C4-2B (cell line): ENCODE data around the gene ZDHHC4.
A peak's percentile ranks its signal among the peaks of the same experiment; 100 is the strongest.

Source experiments
- H3K27ac ChIP-seq: fragments of 450-650 bp; 2 replicates; pipeline ENCODE4 v1.5.1; 2017
- ZFX ChIP-seq: fragments of 450-650 bp; IDR thresholded peaks from 2 replicates; pipeline ENCODE4 v1.6.1; 2017
- TF ChIP-seq, protein P1 (sequence below): fragments of 450-650 bp; conservative IDR thresholded peaks from 2 replicates; pipeline ENCODE4 v1.5.1; 2017; ENCODE audit warnings: mild to moderate bottlenecking

ZDHHC4 gene

DNA sequence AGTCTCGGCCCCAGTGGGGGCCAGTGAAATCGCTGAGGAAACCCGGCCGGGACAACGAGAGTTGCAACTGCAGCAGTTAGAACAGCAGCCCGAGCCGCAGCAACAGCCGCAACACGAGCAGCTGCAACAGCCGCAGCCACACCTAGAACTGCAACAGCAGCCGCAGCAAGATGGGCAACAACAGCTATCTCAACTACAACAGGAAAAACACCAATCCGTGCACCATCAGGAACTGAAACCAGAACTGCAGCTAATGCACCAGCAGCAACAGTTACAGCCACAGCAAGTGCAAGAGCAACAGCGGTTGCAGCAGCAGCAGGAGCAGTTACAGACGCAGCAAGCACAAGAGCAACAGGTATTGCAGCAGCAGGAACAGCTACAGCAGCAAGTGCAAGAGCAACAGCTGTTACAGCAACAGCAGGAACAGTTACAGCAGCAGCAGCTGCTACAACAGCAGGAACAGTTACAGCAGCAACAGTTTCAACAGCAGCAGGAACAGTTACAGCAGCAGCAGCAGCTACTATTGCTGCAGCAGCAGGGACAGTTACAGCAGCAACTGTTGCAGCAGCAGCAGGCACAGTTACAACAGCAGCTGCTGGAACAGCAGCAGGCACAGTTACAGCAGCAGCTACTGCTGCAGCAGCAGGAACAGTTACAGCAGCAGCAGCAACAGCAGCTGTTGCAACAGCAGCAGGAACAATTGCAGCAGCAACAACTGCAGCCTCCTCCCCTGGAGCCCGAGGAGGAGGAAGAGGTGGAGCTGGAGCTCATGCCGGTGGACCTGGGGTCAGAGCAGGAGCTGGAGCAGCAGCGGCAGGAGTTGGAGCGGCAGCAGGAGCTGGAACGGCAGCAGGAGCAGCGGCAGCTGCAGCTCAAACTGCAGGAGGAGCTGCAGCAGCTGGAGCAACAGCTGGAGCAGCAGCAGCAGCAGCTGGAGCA lies 44.2 kb downstream of the ZDHHC4 start:
- no peak for TF ChIP-seq ZFX
- TF ChIP-seq, protein P1, sequence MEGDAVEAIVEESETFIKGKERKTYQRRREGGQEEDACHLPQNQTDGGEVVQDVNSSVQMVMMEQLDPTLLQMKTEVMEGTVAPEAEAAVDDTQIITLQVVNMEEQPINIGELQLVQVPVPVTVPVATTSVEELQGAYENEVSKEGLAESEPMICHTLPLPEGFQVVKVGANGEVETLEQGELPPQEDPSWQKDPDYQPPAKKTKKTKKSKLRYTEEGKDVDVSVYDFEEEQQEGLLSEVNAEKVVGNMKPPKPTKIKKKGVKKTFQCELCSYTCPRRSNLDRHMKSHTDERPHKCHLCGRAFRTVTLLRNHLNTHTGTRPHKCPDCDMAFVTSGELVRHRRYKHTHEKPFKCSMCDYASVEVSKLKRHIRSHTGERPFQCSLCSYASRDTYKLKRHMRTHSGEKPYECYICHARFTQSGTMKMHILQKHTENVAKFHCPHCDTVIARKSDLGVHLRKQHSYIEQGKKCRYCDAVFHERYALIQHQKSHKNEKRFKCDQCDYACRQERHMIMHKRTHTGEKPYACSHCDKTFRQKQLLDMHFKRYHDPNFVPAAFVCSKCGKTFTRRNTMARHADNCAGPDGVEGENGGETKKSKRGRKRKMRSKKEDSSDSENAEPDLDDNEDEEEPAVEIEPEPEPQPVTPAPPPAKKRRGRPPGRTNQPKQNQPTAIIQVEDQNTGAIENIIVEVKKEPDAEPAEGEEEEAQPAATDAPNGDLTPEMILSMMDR: no peak
- no peak overlapping the region for H3K27ac ChIP-seq

DNA sequence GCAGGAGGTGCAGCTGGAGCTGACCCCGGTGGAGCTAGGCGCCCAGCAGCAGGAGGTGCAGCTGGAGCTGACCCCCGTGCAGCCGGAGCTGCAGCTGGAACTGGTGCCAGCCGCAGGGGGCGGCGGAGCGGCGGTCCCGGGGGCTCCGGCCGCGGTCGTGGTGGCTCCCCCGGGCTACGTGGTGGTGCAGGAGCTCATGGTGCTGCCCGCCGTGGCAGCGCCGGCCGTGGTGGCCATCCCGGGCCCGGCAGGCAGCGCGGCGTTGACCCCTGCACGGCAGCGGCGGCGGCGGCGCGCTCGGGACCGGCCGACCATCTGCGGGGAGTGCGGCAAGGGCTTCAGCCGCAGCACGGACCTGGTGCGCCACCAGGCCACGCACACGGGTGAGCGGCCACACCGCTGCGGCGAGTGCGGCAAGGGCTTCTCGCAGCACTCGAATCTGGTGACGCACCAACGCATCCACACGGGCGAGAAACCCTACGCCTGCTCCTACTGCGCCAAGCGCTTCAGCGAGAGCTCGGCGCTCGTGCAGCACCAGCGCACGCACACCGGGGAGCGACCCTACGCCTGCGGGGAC lies 45.0 kb downstream of the ZDHHC4 start:
- no peak for TF ChIP-seq ZFX
- TF ChIP-seq, protein P1: no peak
- H3K27ac ChIP-seq: no peak overlapping the region

DNA sequence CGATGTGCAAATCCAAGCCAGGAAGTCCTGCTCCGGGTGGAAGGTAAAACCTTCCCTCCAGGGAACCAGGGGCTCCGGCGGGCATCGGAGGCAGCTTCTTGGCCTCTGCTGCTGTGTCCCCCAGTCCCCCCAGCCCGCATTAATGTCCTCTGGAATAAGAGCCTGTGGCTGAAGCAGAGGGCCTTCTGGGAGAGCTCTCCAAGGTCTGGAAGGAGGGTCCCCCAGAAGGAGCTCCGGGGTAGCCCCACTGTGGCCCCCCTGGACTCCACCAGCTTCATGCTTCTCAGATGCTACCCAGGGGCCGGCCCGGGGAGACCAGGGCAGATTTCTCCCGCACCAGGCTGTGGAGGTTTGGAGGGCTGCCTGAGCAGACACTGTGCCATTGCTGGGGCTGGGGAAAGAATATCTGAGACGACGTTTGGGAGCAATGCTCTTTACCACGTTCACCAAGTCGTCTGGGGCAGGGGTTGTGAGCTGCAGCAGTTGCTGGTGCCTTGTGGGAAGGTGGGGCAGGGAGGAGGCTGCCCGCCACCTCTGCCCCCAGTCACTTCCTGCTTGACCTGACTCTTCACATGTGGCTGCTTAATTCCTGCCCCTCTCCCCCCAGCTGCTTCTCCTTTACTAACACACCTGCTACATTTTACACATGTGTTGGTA lies 46.5 kb downstream of the ZDHHC4 start:
- no peak overlapping the region for H3K27ac ChIP-seq
- TF ChIP-seq, protein P1: no peak
- no peak for TF ChIP-seq ZFX

DNA sequence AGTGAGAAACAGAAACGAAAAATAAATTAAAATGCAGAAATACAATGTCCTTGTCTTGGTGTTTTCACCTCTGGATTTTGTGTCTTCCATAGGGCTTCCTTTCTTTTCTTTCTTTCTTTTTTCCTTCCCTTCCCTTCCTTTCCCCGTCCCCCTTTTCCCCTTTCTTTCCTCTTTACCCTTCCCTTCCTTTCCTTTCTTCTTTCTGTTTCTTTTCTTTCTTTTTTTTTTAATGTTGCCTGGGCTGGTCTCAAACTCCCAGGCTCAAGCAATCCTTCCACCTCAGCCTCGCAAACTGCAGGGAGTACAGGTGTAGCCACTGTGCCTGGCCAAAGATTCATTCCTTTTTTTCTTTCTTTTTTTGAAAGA lies 47.0 kb downstream of the ZDHHC4 start:
- H3K27ac ChIP-seq: no peak overlapping the region
- TF ChIP-seq ZFX: no peak
- TF ChIP-seq, protein P1: no peak

DNA sequence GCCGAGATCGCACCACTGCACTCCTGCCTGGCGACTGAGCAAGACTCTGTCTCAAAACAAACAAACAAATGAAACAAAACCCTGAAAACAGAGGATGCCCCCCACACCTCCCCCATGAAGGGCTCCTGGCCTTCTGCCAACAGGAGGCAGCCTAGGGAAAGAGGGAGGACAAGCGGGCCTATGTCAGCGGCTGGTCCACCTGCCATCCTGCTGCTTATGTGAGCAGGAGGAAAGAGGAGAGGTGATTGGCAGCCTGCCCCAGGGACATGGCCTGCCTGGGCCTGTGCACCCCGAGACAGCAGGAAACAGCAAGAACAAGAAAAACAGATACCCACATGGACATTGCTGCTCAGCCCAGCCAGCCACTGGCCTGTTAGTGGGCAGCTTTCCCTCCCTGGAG lies 50.8 kb downstream of the ZDHHC4 start:
- no peak for TF ChIP-seq ZFX
- TF ChIP-seq, protein P1: no peak
- H3K27ac ChIP-seq: no peak overlapping the region

DNA sequence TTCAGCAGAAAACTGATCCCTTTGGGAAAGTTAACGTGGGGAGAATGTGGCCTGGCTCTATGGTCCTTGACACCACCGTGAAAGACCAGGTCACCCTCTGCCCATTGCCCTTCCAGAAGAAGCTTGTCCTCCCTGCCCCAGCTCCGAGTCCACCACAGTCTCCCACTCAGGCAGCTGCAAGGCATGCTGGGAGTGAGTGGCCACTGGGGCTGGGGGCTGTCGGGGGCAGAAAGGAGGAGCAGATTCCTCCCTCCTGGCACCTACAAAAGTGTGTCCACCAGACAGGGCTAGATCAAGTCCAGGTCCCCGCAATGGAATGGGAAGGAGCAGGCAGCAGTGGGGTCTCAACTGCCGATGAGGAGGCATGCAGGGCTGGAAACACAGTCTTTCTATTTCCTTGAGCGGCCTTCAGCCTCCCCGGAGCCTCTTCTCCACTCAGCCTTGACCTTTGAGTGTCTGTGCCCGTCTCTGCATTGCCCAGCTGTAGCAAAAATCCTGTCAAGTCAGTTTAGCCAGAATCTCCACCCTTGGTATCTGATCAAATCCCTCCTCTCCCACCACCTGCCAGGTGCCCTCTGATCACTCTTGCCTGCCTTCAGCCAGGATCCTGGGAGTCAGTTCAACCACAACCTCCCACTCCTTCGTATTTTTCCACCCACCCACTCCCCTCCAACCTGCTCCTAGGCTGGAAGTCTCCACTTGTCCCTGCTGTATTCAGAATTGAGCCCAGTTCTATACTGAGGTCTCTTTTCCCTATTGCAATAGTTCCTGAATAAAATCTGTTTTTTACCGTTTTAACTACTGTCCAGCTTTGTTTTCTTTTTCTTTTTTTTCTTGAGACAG lies 53.0 kb downstream of the ZDHHC4 start:
- H3K27ac ChIP-seq: peak overlapping the region; percentile 58
- TF ChIP-seq, protein P1: no peak
- TF ChIP-seq ZFX: peak; percentile 25; the same call in 1 of the 2 replicates
